Spleen (tissue), 7 donors: ENCODE results near the gene CLC.

Experiments used
- POLR2AphosphoS5 ChIP-seq, 3 donors: sonication (generic); formaldehyde crosslinking; IDR thresholded peaks; one replicate each; pipeline ENCODE4 v1.5.1; 2017; ENCODE audit warnings: antibody characterized with exemption in 3 of 3
- TF ChIP-seq, protein P1 (sequence below), 11 experiments: fragments of 200-600 bp in 7 of 11; fragments of 450-650 bp in 4 of 11; sonication (generic) in 4 of 11; IDR thresholded peaks in 8 of 11; conservative IDR thresholded peaks in 3 of 11; 1 replicate in 7 of 11; 2 replicates in 4 of 11; pipeline versions ENCODE4 v1.4.0 to v1.8.0; 2016 to 2021; ENCODE audit warnings: antibody characterized with exemption in 11 of 11, inconsistent platforms in 4 of 11, mild to moderate bottlenecking in 1 of 11
- donor health status: DM: no; HTN: no; CAD: no; lungs with moderate emphysema.
- donor health status: DM: no; HTN: no; CAD: no.
- donor health status: DM: no; HTN: no; CAD: no.

DNA sequence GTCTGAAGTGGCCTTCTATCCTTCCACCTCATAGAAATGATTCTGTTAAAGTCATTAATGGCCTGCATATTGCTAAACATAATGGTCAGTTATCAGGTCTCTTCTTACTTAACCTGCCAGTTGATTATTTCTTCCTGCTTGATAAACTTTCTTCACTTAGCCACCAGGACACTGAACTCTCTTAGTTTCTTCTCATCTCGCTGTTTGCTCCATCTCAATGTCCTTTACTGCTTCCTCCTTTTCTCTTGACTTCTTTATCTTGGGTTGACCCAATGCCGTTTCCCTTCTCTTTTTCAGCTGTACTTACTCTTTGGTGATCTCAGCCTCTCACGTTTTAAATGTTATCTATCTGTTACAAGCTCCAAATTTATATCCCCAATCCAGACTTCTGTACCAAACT is 17.1 kb upstream of the CLC start:
- TF ChIP-seq, protein P1, sequence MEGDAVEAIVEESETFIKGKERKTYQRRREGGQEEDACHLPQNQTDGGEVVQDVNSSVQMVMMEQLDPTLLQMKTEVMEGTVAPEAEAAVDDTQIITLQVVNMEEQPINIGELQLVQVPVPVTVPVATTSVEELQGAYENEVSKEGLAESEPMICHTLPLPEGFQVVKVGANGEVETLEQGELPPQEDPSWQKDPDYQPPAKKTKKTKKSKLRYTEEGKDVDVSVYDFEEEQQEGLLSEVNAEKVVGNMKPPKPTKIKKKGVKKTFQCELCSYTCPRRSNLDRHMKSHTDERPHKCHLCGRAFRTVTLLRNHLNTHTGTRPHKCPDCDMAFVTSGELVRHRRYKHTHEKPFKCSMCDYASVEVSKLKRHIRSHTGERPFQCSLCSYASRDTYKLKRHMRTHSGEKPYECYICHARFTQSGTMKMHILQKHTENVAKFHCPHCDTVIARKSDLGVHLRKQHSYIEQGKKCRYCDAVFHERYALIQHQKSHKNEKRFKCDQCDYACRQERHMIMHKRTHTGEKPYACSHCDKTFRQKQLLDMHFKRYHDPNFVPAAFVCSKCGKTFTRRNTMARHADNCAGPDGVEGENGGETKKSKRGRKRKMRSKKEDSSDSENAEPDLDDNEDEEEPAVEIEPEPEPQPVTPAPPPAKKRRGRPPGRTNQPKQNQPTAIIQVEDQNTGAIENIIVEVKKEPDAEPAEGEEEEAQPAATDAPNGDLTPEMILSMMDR (IDR thresholded peaks at IDR 0.05 in 8 of 11, conservative IDR thresholded peaks at IDR 0.05 in 3 of 11), result no peak
- TF ChIP-seq POLR2AphosphoS5 (IDR thresholded peaks at IDR 0.05), result no peak
